Measurements from ENCODE around the gene TMEM209.
"Not testable (repeated sequence)": the region's sequence is repeated elsewhere in the genome, so short reads cannot be mapped to it uniquely, and the experiment has no call there.

GRCh38 chr7:130243486-130243885, 38.3 kb upstream of the TMEM209 start:
- TF ChIP-seq CTCF (IDR thresholded peaks at IDR 0.05; ENCODE audit: insufficient read depth, low read depth, low read length); EZH2 (IDR thresholded peaks at IDR 0.05; ENCODE audit: insufficient read depth, low read length): not testable (repeated sequence)

Measured in astrocyte (in vitro differentiated cells and primary cell).